NAMALWA (cell line): ENCODE data around the gene MBL2.

Source experiments
- DNase-seq: peaks from one replicate; pipeline ENCODE4 v3.0.0-alpha.2; 2015; ENCODE audit warnings: low spot score

Gene MBL2

GRCh38 chr10:52740155-52740549, 32.4 kb downstream of the MBL2 start:
- DNase-seq, result no peak

DNA sequence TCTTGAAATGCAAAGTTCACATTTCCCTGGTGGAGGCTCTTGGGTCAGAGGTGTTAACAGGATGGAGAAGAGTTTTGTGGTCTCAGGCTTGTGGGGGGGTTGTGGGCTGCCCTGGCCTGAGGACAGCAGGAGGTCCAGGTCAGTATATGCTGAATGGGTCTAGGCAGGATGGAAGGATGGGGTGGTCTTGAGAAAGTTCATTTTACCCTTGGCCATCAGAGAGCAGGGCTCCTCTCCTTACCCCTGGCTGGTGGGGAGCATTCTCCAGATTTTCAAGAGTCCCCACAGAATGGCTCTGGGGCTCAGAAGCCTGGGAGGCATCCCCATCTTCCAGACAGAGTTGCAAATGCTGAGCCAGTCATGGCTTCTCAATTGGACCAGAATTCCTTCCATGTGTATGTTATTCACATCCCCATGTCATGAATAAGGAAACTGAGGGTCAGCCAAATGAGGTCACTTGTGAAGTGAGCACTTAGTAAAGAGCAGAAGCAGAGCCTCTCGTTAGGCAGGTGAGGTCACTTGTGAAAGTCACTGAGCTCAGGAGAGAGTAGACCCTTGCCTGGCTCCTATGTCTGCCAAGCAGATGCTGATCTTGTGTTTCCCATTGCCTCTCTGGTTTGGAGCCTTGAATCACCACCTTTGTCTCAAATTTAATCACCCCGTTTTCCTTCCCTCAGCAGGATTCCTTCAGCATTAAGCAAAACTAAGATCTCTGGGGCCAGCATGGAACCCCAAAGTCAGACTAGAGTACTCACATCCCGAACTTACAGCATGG, 33.0 kb downstream of the MBL2 start:
- no peak for DNase-seq

DNA sequence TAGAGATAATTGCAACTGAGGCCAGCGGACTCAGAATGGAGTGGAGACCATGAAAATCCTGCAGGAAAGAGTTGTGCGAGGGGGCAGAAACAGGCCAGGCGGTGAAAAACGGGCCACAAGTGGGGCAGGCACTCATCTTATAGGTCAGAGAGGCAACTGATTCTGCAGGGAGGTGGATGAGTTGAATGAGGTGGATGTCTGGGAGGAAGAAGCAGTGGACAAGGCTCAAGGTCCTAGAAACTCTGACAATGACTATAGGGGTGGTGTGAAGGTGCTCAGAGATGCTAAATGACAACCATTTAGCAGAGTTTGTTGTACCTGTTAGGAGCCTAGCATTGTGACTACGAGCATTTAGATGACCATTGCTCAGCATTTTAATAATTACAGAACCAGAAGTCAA, 33.6 kb downstream of the MBL2 start:
- no peak for DNase-seq

DNA sequence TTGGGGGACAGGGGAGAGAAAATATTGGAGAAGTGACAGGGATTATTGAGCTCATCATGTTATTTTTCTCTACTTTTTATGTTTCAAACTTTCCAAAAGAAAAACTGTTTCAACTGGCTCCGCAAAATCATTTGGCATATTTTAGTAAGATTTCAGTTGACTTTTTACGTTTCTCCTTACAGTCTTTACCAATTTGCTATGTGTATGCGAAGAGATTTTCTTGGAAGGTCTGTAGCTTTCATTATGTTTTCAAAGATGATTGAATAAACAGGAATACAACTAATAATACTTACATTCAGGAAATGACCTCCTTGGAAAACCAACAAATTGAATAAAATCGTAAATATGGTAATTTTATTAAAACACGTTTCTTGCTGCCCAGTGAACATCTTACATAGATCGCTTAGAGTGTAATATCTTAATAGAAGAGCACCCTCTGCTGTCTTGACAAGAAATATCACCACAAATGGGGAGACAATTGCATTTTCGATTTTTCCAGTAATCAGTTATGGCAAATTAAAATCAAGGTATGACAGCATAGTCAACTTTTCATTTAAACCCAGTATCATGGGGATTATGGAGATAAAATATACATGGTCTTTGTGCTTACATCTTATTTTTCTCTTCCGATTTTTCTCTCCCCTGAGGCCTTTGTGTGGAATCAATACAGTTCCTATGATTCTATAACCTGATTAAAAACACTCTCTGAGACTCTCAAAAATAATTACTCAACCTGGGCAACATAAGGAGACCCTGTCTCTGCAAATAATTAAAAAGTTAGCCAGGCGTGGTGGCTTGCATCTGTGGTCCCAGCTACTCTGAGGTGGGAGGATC, 43.1 kb downstream of the MBL2 start:
- DNase-seq, result peak; percentile 44

DNA sequence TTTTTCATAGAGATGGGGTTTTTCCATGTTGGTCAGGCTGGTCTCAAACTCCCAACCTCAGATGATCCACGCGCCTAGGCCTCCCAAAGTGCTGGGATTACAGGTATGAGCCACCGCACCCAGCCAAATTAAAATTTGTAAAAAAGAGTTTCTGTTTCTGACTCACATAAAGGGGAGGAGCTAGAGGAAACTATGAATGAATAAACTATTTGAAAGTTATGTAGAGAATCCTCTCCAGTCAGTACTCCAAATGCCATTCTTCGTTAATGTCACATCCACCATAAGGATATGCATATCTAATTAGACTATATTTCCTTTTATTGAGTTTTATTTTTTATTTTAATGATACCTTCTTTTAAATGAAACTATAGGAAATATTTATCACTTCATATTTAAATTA, 52.6 kb downstream of the MBL2 start:
- no peak for DNase-seq
